Prostate gland (tissue), 2 donors: ENCODE data around the gene RBBP8.

ENCODE experiments used
- POLR2A ChIP-seq: fragments of 450-650 bp; IDR thresholded peaks from one replicate; pipeline ENCODE4 v1.6.1; 2016; ENCODE audit warnings: antibody characterized with exemption, mild to moderate bottlenecking
- POLR2AphosphoS5 ChIP-seq: sonication (generic); formaldehyde crosslinking; IDR thresholded peaks from one replicate; pipeline ENCODE4 v1.6.1; 2017; ENCODE audit warnings: antibody characterized with exemption
- TF ChIP-seq, protein P1 (sequence below), 4 experiments: fragments of 200-600 bp in 2 of 4; fragments of 450-650 bp in 2 of 4; sonication (generic) in 2 of 4; IDR thresholded peaks; 1 replicate in 3 of 4; 2 replicates in 1 of 4; pipeline ENCODE4 v1.5.1; 2016 to 2019; ENCODE audit warnings: antibody characterized with exemption in 4 of 4, mild to moderate bottlenecking in 2 of 4, moderate library complexity in 2 of 4

DNA sequence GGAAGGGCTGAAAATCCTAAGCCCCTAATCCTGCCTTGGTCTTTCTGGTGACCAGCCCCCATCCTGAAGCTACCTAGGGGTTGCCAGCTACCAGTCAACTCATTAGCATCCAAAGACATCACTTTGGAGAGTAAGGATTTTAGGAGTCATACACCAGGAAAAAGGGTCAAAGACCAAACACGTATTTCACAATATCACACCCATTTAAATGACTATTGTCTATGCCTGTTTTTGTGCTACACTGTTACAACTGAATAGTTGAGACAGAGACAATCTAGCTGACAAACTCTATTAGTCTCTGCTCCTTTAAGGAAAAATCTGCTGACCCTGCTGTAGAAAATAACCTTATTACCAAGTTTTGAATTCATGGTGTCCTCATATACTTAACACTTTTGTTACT lies 21.0 kb upstream of the RBBP8 start:
- TF ChIP-seq, protein P1, sequence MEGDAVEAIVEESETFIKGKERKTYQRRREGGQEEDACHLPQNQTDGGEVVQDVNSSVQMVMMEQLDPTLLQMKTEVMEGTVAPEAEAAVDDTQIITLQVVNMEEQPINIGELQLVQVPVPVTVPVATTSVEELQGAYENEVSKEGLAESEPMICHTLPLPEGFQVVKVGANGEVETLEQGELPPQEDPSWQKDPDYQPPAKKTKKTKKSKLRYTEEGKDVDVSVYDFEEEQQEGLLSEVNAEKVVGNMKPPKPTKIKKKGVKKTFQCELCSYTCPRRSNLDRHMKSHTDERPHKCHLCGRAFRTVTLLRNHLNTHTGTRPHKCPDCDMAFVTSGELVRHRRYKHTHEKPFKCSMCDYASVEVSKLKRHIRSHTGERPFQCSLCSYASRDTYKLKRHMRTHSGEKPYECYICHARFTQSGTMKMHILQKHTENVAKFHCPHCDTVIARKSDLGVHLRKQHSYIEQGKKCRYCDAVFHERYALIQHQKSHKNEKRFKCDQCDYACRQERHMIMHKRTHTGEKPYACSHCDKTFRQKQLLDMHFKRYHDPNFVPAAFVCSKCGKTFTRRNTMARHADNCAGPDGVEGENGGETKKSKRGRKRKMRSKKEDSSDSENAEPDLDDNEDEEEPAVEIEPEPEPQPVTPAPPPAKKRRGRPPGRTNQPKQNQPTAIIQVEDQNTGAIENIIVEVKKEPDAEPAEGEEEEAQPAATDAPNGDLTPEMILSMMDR (IDR thresholded peaks at IDR 0.05), result no peak
- TF ChIP-seq POLR2AphosphoS5 (no peak), POLR2A (no peak)
